HepG2 (cell line): ENCODE data around the gene GPR61. TPM values are rescaled to one million over a fixed set of nuclear protein-coding genes. Genes with fewer than 3 reads are reported as not detected.

Experiments
- ATAC-seq: fragments of 200-7000 bp; cut with Tn5 transposase; 3 replicates; pipeline ENCODE4 v1.9.1; 2020; ENCODE audit warnings: mild to moderate bottlenecking, moderate library complexity
- BruUV-seq: library from RNA; stranded (reverse); fragments of 400-500 nt; replicated peaks from 2 replicates; lab custom pipeline; 2021; lab: Mats Ljungman, UMichigan
- CTCF ChIA-PET: fragments of 300-600 bp; formaldehyde crosslinking; extraction: SDS; loops from one replicate; lab custom pipeline; 2021; ENCODE audit warnings: low total read pairs, inconsistent platforms, low intra/inter-chr PET ratio; lab: Yijun Ruan, JAX
- POLR2A ChIA-PET: fragments of 350-600 bp; sonication (Branson Sonifier 250); formaldehyde crosslinking; loops from one replicate; lab custom pipeline; 2020; ENCODE audit warnings: antibody characterized with exemption, inconsistent platforms; lab: Yijun Ruan, JAX
- DNase-seq: peaks from one replicate; pipeline ENCODE4 v3.0.0-alpha.2; 2015; ENCODE audit warnings: low spot score
- FAIRE-seq: peaks from 3 replicates; lab custom pipeline; 2011; peaks lifted over from hg19 to GRCh38; lab: Jason Lieb, UNC
- H2AFZ ChIP-seq: one replicate; pipeline ENCODE4 v1.6.1; 2011; ENCODE audit warnings: low read length, inconsistent platforms
- H3K27ac ChIP-seq: fragments of 300-600 bp; 3 replicates; pipeline ENCODE4 v1.8.0; 2011; ENCODE audit warnings: mixed run types, mild to moderate bottlenecking, mixed read lengths, low read length, inconsistent platforms; ENCODE audit not compliant: insufficient read depth; ENCODE audit errors: extremely low read length
- H3K27me3 ChIP-seq, 2 experiments: fragments of 200-600 bp in 1 of 2; 2 replicates in 1 of 2; 3 replicates in 1 of 2; pipeline versions ENCODE4 v1.6.0 to v1.8.0; 2011; ENCODE audit warnings: low read length in 2 of 2, mild to moderate bottlenecking in 2 of 2, moderate library complexity in 2 of 2, inconsistent platforms in 1 of 2; ENCODE audit not compliant: insufficient read depth in 2 of 2, control insufficient read depth in 1 of 2
- H3K36me3 ChIP-seq, 2 experiments: fragments of 200-600 bp in 1 of 2; replicated peaks in 1 of 2; 2 replicates in 1 of 2; 3 replicates in 1 of 2; pipeline versions ENCODE4 v1.5.1 to v1.8.0; 2011; ENCODE audit warnings: low read length in 2 of 2, inconsistent platforms in 1 of 2; ENCODE audit not compliant: insufficient read depth in 2 of 2, control insufficient read depth in 1 of 2
- H3K4me1 ChIP-seq: 2 replicates; pipeline ENCODE4 v1.5.1; 2012; ENCODE audit warnings: low read length, inconsistent platforms; ENCODE audit not compliant: insufficient read depth
- H3K4me2 ChIP-seq: 2 replicates; pipeline ENCODE4 v1.6.0; 2011; ENCODE audit warnings: low read depth, low read length, inconsistent platforms
- H3K4me3 ChIP-seq, 3 experiments: fragments of 200-600 bp in 1 of 3; sonication (generic), shearing (Covaris generic) in 1 of 3; replicated peaks in 1 of 3; 2 replicates each; pipeline ENCODE4 v1.5.1; 2011 to 2016; ENCODE audit warnings: low read length in 3 of 3, inconsistent platforms in 2 of 3, low read depth in 2 of 3, mild to moderate bottlenecking in 2 of 3, control low read depth in 1 of 3, mixed read lengths in 1 of 3; ENCODE audit not compliant: insufficient read depth in 1 of 3
- H3K79me2 ChIP-seq: one replicate; pipeline ENCODE4 v1.6.1; 2011; ENCODE audit warnings: low read length, inconsistent platforms; ENCODE audit not compliant: insufficient read depth
- H3K9ac ChIP-seq: 2 replicates; pipeline ENCODE4 v1.6.0; 2011; ENCODE audit warnings: mild to moderate bottlenecking, low read depth, low read length, inconsistent platforms; ENCODE audit not compliant: insufficient read depth
- H3K9me3 ChIP-seq: 2 replicates; pipeline ENCODE4 v1.5.1; 2012; ENCODE audit warnings: mild to moderate bottlenecking, low read length
- H4K20me1 ChIP-seq: 2 replicates; pipeline ENCODE4 v1.6.0; 2011; ENCODE audit warnings: inconsistent platforms, mild to moderate bottlenecking, low read length, moderate library complexity; ENCODE audit not compliant: insufficient read depth
- CBX1 ChIP-seq: IDR thresholded peaks from one replicate; pipeline ENCODE4 v1.6.1; 2016; ENCODE audit warnings: antibody characterized with exemption, low read depth
- HMG20B ChIP-seq: conservative IDR thresholded peaks from 2 replicates; pipeline ENCODE4 v1.6.1; 2016; ENCODE audit warnings: missing genetic modification reagents, missing compliant biosample characterization
- JUND ChIP-seq: sonication (generic); formaldehyde crosslinking; IDR thresholded peaks from 2 replicates; pipeline ENCODE4 v1.8.0; 2022; ENCODE audit warnings: mild to moderate bottlenecking, missing genetic modification reagents
- MAFK ChIP-seq, 2 experiments: IDR thresholded peaks in 1 of 2; conservative IDR thresholded peaks in 1 of 2; 2 replicates each; pipeline ENCODE4 v1.6.1; 2011; ENCODE audit warnings: improper control_type of control experiment in 2 of 2, low read length in 2 of 2
- RBFOX2 ChIP-seq: fragments of 200-400 bp; formaldehyde crosslinking; IDR thresholded peaks from 2 replicates; pipeline ENCODE4 v1.6.1; 2017; ENCODE audit warnings: low read depth, mild to moderate bottlenecking, low read length
- RCOR2 ChIP-seq: IDR thresholded peaks from 2 replicates; pipeline ENCODE4 v1.6.1; 2016; ENCODE audit warnings: missing biosample characterization, missing genetic modification reagents
- SMC3 ChIP-seq: IDR thresholded peaks from 2 replicates; pipeline ENCODE4 v1.6.1; 2011; ENCODE audit warnings: low read length, improper control_type of control experiment
- SRSF9 ChIP-seq: fragments of 200-400 bp; formaldehyde crosslinking; IDR thresholded peaks from 2 replicates; pipeline ENCODE4 v1.6.1; 2018; ENCODE audit warnings: borderline replicate concordance, mild to moderate bottlenecking, low read depth, low read length; ENCODE audit not compliant: insufficient read depth, poor library complexity, severe bottlenecking
- ZKSCAN8 ChIP-seq: IDR thresholded peaks from 2 replicates; pipeline ENCODE4 v1.6.1; 2016; ENCODE audit warnings: borderline replicate concordance, missing genetic modification reagents, missing compliant biosample characterization
- ZNF574 ChIP-seq: sonication (generic); formaldehyde crosslinking; IDR thresholded peaks from 2 replicates; pipeline ENCODE4 v1.4.0; 2020; ENCODE audit warnings: missing genetic modification reagents
- ZSCAN12 ChIP-seq: sonication (generic); formaldehyde crosslinking; IDR thresholded peaks from 2 replicates; pipeline ENCODE4 v1.9.0; 2021; ENCODE audit warnings: mild to moderate bottlenecking, missing genetic modification reagents
- WGBS: methylation state at CpG from one replicate; pipeline ENCODE4 v1.1.6; 2017; ENCODE audit warnings: low lambda C conversion rate; 5-methylcytosine and 5-hydroxymethylcytosine counted together
- in situ Hi-C: cut with HindIII; loops from 2 replicates; pipeline ENCODE4 v1.10.0; 2017; ENCODE audit warnings: low pct_unique_long_range_greater_than_20kb; ENCODE audit not compliant: extremely low pct_ligation_motif_present
- intact Hi-C: fragments of 100-400 bp; cut with micrococcal nuclease; formaldehyde crosslinking; loops from one replicate; pipeline ENCODE4 v1.10.0; 2022; ENCODE audit not compliant: unreplicated experiment
- polyA plus RNA-seq, 8 experiments: library from polyadenylated mRNA; depleted of rRNA in 3 of 8; stranded (reverse) in 7 of 8; unstranded in 1 of 8; fragments of >200 nt; fragmentation: Illumina TruSeq in 4 of 8; extraction: Trizol in 4 of 8; gene quantifications; 2 replicates each; pipeline versions ENCODE4 v1.2.1 to v1.2.3, GENCODE V29; 2011 to 2016; ENCODE audit warnings: low read depth in 4 of 8, missing spikeins in 1 of 8, mixed read lengths in 1 of 8; ENCODE audit not compliant: insufficient read depth in 1 of 8
- total RNA-seq, 5 experiments: library from RNA; depleted of rRNA; stranded (reverse); fragments of >200 nt; fragmentation: Illumina TruSeq; extraction: Trizol; gene quantifications; 2 replicates each; pipeline ENCODE4 v1.2.3, GENCODE V29; 2016; ENCODE audit warnings: low read depth in 1 of 5
- TF ChIP-seq, protein P1 (sequence below): IDR thresholded peaks from 2 replicates; pipeline ENCODE4 v1.6.1; 2016; ENCODE audit warnings: mild to moderate bottlenecking
- TF ChIP-seq, protein P2 (sequence below): IDR thresholded peaks from 2 replicates; pipeline ENCODE4 v1.6.1; 2012; ENCODE audit warnings: low read depth, low read length, improper control_type of control experiment
- TF ChIP-seq, protein P3 (sequence below): sonication (generic); formaldehyde crosslinking; IDR thresholded peaks from 2 replicates; pipeline ENCODE4 v1.5.0; 2020; ENCODE audit warnings: mild to moderate bottlenecking, missing genetic modification reagents

GPR61 gene
- total and polyA plus RNA-seq, 2 of the 13 experiments (the other 11 are each of a cell fraction or from before 2014, with no cell fraction given) = not detected

DNA sequence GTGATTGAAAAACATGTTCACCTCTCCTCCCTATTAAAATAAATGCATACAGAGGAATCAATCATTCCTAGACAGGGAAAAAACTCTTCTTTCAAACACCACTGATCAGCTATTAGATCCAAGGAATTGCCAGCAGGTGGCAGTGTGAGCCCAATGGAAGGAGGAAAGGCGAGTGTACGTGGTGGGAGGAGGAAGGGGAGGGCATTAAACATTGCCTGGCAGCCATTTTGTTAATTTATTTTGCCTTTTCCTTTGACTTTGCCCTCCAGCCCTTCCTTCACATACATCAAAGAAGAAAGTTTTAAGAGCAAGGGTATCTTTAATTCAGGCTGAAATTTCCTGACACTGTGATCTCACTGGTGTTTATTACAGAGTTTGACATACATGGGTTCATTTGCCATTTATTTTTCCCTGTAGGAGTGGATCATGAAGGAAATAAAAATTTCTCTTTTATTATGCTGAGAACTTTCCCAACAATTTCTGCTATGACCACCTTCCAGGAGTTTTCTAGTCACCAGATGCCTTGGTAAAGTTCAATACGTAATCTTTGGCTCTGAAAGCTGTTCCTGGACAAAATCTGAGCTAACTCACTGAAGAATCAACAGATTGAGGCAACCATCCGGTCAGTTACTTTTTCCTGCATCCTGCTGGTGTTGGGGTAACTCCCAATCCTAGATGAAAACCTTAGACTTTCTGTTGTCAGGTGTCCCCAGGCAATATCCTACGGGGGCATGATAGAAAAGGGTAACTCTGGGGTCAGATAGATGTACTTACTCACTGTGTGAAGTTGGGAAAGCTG lies 6.8 kb downstream of the GPR61 start:
- ATAC-seq (peak; percentile 51), DNase-seq (peak; percentile 87), FAIRE-seq (peak; percentile 97)
- peak overlapping the region; percentile 99 for H2AFZ ChIP-seq
- H3K9ac ChIP-seq = peak overlapping the region; percentile 82
- H3K27me3 ChIP-seq = peaks cover 4 to 5% of the 10 kb centered on the region in 2 experiments; a peak in 2 of 5 replicates
- H4K20me1 ChIP-seq = peaks cover 13% of the 10 kb centered on the region; the same call in 1 of the 2 replicates
- peak overlapping the region; percentile 63 for H3K27ac ChIP-seq
- H3K36me3 ChIP-seq = no peaks in the 10 kb centered on the region
- peak overlapping the region; percentile 31 to 93 (median 83) for H3K4me3 ChIP-seq
- in situ Hi-C loops (loop anchor here (5.0 to 10.0 kb wide), 3 partner anchors 76 to 226 kb away; partner anchors contain the start of gene GSTM5), intact Hi-C loops (loop anchor here (1.0 to 10.0 kb wide), 3 partner anchors 41 to 438 kb away; partner anchors contain the start of gene AHCYL1)
- no peaks in the 10 kb centered on the region for H3K9me3 ChIP-seq
- ChIA-PET CTCF (interaction anchor here (0.6 to 3.6 kb wide), 5 partner anchors 83 to 1800 kb away, joined by 3 to 23 read pairs (median 7); no protein-coding TSS in a partner anchor), POLR2A (interaction anchor here (0.8 to 1.7 kb wide), 11 partner anchors 9 to 217 kb away, joined by 3 to 18 read pairs (median 5); partner anchors contain the start of genes AMPD2, EPS8L3, GNAT2 and GSTM4)
- H3K79me2 ChIP-seq = peaks cover 45% of the 10 kb centered on the region
- H3K4me1 ChIP-seq = peaks cover 67% of the 10 kb centered on the region
- H3K4me2 ChIP-seq = peak overlapping the region; percentile 97
- WGBS = 34% methylated on average over 5 of the region's 5 CpGs
- no TSS peak for BruUV-seq
- TF ChIP-seq ZKSCAN8 (CRISPR knock-in tag) (0 out of 2 replicates have a peak, but pooled peaks have one; percentile 29), HMG20B (CRISPR knock-in tag) (0 out of 2 replicates have a peak, but pooled peaks have one; percentile 24), JUND (CRISPR knock-in tag) (no peak), SRSF9 (no peak), RBFOX2 (no peak), RCOR2 (no peak), MAFK (conservative IDR thresholded peaks at IDR 0.05 in 1 of 2, IDR thresholded peaks at IDR 0.05 in 1 of 2; ENCODE audit: low read length in 2 of 2) (no peak), CBX1 (no peak), ZSCAN12 (no peak), SMC3 (peak; percentile 89), ZNF574 (CRISPR knock-in tag) (peak; percentile 39; the same call in 1 of the 2 replicates)
- TF ChIP-seq, protein P1, sequence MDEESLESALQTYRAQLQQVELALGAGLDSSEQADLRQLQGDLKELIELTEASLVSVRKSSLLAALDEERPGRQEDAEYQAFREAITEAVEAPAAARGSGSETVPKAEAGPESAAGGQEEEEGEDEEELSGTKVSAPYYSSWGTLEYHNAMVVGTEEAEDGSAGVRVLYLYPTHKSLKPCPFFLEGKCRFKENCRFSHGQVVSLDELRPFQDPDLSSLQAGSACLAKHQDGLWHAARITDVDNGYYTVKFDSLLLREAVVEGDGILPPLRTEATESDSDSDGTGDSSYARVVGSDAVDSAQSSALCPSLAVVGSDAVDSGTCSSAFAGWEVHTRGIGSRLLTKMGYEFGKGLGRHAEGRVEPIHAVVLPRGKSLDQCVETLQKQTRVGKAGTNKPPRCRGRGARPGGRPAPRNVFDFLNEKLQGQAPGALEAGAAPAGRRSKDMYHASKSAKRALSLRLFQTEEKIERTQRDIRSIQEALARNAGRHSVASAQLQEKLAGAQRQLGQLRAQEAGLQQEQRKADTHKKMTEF (CRISPR knock-in tag) = no peak
- TF ChIP-seq, protein P2, sequence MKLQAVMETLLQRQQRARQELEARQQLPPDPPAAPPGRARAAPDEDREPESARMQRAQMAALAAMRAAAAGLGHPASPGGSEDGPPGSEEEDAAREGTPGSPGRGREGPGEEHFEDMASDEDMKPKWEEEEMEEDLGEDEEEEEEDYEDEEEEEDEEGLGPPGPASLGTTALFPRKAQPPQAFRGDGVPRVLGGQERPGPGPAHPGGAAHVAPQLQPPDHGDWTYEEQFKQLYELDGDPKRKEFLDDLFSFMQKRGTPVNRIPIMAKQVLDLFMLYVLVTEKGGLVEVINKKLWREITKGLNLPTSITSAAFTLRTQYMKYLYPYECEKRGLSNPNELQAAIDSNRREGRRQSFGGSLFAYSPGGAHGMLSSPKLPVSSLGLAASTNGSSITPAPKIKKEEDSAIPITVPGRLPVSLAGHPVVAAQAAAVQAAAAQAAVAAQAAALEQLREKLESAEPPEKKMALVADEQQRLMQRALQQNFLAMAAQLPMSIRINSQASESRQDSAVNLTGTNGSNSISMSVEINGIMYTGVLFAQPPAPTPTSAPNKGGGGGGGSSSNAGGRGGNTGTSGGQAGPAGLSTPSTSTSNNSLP = peak; percentile 73; the same call in 1 of the 2 replicates
- TF ChIP-seq, protein P3, sequence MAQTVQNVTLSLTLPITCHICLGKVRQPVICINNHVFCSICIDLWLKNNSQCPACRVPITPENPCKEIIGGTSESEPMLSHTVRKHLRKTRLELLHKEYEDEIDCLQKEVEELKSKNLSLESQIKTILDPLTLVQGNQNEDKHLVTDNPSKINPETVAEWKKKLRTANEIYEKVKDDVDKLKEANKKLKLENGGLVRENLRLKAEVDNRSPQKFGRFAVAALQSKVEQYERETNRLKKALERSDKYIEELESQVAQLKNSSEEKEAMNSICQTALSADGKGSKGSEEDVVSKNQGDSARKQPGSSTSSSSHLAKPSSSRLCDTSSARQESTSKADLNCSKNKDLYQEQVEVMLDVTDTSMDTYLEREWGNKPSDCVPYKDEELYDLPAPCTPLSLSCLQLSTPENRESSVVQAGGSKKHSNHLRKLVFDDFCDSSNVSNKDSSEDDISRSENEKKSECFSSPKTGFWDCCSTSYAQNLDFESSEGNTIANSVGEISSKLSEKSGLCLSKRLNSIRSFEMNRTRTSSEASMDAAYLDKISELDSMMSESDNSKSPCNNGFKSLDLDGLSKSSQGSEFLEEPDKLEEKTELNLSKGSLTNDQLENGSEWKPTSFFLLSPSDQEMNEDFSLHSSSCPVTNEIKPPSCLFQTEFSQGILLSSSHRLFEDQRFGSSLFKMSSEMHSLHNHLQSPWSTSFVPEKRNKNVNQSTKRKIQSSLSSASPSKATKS (CRISPR knock-in tag) = no peak
